HG03565 (cell line): Measurements from ENCODE around the gene ITGB7.
A peak's percentile ranks its signal among the peaks of the same experiment; 100 is the strongest.

Experiments used
- ATAC-seq: cut with Tn5 transposase; IDR thresholded peaks from one replicate; pipeline ENCODE4 v1.9.1; 2021; ENCODE audit warnings: mild to moderate bottlenecking, moderate library complexity; ENCODE audit not compliant: unreplicated experiment

ITGB7 gene

GRCh38 chr12:53231671-53231920, 24.5 kb upstream of the ITGB7 start:
- ATAC-seq: no peak

- no peak for ATAC-seq
Measured at GRCh38 chr12:53230108-53230845, 23.2 kb upstream of the ITGB7 start.

GRCh38 chr12:53229454-53229853, 22.4 kb upstream of the ITGB7 start:
- ATAC-seq: no peak

GRCh38 chr12:53227836-53228235, 20.8 kb upstream of the ITGB7 start:
- ATAC-seq: no peak

GRCh38 chr12:53227341-53227740, 20.3 kb upstream of the ITGB7 start:
- ATAC-seq: no peak

- no peak for ATAC-seq
Measured at GRCh38 chr12:53226815-53227214, 19.8 kb upstream of the ITGB7 start.

GRCh38 chr12:53225635-53226424, 18.8 kb upstream of the ITGB7 start:
- no peak for ATAC-seq

- no peak for ATAC-seq
Measured at GRCh38 chr12:53224897-53225634, 18.0 kb upstream of the ITGB7 start.

GRCh38 chr12:53224061-53224896, 17.2 kb upstream of the ITGB7 start:
- ATAC-seq: no peak

GRCh38 chr12:53223389-53224060, 16.5 kb upstream of the ITGB7 start:
- no peak for ATAC-seq

- no peak for ATAC-seq
Measured at GRCh38 chr12:53222806-53223261, 15.8 kb upstream of the ITGB7 start.

- ATAC-seq: no peak
Measured at GRCh38 chr12:53222170-53222721, 15.2 kb upstream of the ITGB7 start.

GRCh38 chr12:53221203-53222080, 14.4 kb upstream of the ITGB7 start:
- no peak for ATAC-seq

- peak; percentile 29 for ATAC-seq
Measured at GRCh38 chr12:53220694-53221202, 13.7 kb upstream of the ITGB7 start.

- peak; percentile 28 for ATAC-seq
Measured at GRCh38 chr12:53219956-53220693, 13.1 kb upstream of the ITGB7 start.

GRCh38 chr12:53219292-53219955, 12.4 kb upstream of the ITGB7 start:
- ATAC-seq: no peak

- ATAC-seq: no peak
Measured at GRCh38 chr12:53218551-53219291, 11.7 kb upstream of the ITGB7 start.
